RPMI8226 (cell line): ENCODE measurements around the gene NATD1.

Experiments used
- DNase-seq: peaks from one replicate; pipeline ENCODE4 v3.0.0-alpha.2; 2015

The NATD1 gene

DNA sequence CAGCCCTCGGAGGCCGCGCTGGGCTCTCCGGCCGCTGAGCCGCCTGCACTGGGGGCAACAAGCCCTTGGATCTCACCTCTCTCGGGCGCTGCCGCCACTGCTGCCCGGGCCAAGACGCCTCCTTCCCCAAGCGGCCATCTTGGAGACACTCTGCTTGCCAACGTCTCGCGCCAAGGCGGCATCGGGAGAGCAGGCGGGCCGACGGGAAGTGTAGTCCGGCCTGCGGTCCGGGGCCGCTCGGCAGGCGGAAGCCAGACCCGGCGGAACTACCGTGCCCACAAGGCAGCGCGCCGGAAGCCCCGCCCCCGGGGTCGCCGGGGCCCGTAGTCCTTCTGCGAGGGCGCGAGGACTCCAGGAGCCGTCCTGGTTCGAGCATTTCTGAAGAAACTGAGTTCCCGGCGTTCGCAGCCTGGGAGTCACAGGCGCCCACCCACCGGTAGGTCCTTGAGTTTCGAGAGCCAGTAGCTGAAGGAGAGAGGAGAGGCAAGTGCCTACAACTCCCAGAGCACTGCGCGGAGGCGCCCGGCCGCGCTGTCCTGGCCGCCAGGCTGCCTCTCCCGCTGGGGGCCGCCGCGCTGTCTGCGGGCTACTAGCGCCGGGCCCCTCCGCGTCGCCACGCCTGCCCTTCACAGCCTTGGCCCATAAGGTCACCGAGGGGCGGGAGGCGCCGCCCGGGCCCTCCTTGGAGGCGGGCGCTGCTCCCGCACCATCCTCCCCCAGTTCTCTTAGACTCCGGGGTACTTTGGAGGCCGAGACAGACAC is 39.0 kb downstream of the NATD1 start, which contains the start of gene TMEM11:
Gene TMEM11 (minus strand): TSS at position 147 of the 762 bp plus-strand sequence. CDS start 9 bp downstream, at position 138.
- peak; percentile 93 for DNase-seq

DNA sequence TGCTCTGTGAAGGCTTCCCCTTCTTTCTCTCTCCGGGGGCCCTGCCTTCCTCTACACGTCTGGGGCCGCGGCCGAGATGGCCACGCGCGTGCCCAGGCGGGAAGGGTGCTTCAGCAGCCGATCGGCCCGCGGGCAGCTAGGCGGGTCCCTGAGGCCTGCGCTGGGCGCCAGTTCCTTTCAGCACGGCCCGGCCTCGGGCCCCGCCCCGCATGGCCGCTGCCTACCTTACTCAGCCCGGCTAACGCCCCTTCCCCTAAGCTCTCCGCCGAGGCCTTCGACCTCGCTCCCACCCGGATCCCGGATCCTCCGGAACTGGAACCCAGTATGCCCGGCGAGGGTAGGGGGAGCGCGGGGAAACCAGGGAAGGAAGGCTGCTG is 39.6 kb downstream of the NATD1 start:
- DNase-seq, result peak; percentile 19

DNA sequence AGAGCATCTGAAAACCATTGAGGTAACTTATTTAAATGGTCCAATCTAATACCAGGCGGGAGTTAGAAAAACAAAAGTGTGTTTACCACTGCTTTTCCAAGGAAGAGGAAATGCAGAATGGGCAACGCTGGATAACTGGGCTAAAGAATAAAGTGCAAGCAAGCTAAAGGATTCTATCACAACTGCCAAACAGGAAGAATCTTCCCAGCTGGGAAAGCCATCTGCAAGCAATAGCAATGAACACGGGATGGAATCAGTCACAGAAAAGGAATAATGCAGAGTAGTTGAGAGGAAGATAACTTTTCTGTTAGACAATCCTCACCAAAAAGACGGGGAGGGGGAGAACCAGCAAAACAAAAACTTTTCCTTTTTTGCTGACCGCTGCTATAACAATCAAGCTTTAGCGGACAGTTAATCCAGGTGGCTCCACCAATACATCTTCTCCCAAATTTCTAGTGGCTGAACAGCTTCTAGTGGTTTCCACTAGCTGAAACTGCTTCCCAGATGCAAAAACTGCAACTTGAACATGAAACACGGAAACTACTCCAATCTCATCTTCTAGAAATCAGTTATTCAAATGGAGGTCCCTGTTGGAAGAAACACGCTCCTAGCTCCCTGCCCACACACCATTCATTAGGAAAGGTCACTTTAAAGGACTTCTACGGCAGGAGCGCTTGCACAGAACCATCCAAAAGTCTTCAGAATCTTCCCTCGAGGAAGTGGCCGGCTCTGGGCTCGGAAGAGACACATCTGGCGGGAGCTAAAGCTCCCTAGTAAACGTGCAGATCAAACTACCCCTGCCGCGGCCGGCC is 40.2 kb downstream of the NATD1 start:
- DNase-seq, result peak; percentile 5

DNA sequence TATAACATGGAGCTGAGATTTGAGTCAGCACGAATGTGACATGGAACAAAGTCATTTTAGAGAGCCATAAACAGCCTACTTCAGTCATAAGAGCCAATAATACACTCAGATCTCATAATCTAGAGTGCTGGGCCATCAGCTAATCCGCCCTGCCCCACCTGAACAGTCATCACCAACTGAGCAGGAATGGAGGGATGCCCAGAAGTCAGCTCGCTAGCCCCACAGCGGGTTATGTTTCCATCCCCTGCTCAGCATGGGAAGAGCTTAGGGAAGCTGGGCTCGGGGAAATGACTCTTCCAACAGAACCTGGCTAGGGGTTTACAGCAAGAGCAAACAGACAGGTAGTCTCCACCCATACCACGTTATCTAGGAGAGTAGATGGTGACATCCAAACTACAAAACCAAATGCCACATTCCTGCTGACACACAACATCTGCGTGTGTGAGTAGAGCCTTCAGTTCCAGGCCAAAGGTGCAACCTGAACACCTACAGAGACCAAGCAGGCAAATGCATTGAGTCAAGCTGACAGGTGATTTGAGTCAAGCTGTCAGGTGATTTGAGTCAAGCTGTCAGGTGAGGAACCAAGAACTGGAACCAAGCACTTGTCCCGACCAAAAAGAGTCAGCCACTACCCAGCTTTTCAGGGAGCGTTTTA is 41.3 kb downstream of the NATD1 start:
- no peak for DNase-seq

DNA sequence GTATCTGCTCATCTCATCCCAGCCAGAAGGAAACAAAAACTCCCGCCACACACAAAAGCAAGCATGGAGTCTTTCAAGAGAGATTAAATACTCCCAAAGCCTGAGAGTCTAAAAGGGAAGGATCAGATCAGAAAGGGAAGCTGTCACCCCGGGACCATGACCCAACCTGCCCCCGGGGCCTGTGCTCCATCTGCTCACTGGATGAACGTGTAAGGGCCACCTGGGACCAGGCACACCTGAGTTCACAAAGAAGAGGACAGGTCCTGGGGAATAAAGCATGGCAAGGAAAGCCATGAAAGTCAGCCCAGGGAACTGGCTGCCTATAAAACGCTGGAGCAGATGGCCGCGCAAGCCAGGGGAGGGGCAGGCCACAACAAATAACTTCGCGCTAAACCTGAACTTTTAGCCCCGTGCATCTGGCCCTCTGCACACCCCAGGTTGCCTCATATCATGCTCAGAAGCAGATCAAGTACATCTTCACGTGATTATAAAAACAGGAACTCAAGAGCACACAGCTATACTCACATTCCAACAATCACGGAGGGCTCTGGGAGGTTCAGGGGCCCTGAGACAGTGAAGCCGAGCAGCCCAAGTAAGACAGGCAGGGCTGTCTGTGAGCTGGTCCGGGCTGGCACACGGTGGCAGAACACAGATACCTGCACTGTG is 42.7 kb downstream of the NATD1 start:
- DNase-seq, result no peak

DNA sequence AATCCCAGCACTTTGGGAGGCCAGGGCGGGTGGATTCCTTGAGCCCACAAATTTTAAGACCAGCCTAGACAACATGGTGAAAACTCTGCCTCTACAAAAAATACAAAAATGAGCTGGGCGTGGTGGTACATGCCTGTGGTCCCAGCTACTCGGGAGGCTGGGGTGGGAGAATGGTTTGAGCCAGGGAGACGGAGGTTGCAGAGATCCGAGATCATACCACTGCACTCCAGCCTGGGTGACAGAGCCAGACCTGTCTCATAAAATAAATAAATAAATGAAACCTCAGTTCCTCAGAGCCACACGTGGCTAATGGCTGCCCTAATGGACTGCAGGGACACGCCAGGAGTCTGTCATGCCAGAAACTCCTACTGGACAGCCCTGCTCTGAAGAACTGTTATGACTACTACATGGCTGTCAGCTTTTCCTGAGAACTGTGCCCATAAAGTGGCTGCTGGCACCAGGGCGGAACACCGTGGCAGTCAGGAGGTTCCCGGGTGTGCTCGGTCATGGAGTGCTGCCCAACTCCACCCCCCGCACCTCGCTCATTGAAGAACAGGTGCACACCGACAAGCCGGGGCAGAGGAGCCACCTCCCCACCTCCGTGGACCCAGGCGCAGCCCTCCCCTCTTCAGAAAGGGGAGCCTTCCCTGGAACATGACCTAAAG is 43.6 kb downstream of the NATD1 start:
- no peak for DNase-seq

DNA sequence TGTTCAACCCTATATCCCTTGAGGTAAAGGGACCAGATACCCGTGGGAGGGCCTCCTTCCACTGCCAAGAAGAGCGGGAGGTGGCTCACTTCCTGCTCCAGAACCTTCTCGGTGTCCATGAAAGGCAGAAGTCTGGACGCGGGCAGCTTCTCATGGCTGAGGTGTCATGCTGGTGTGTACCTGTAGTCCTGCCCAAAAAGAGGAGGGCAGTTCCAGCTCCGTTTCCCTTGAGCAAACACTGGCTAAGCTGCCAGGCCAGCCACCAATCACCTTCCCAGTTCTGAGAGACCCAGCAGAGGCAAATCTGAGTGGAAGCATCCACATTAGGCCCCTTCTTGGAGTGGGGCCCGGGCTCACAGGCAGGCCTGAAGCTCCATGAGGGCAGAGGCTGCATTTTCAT is 44.9 kb downstream of the NATD1 start:
- DNase-seq, result no peak

DNA sequence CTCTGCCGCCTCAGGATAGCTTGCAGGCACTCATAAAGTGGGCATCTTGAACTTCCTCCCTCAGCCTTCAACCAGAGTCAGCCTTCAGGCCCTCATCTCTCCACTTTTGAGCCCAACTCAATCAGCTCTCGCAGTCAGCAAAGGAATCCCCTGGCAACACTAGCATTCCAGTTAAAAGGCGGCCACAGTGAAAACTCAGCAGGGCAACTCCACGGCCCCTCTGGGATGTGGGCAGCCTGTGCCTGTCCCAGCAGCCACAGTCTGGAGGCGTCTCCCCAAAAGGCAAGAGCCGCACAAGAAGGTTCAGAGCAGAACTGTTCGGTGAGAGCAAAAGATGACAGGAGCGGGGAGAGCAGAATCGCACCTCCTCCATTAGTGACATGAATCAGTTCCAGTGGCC is 48.3 kb downstream of the NATD1 start:
- no peak for DNase-seq

DNA sequence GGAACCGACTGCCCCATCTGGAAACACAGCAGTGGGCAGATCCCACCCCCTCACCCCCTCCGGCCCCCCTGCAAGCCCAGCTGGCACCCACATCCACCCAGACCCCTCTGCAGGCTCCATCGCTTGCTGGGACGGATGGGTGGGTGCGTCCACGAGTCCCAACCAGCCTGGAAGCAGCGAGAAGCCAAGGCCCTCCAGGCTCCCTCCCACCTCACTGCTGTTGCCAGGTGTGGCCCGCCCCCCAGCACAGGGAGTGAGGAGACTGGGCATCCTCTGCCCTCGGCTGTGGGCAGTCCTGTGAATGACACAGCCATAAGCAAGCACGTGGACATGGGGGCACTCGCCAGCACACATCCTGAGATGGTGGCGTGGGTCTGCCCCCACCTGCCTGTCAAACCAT is 50.7 kb downstream of the NATD1 start:
- no peak for DNase-seq

DNA sequence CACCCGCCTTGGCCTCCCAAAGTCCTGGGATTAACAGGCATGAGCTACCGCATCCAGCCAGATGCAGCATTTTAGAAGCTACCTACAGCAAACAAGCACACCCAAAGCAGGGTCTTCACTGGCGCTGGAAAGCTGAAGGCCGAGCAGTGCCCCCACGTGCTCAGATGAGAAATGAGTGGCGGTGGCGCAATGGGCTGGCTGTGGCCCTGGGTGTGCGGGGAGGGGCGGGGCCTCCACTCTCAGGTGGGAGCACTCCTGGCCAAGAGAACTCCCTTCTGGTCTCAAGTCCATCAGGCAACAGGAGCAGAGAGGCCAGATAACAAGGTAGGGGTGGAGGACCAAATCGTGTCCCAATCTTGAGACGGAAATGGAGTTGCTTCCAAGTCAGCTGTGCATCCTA is 51.3 kb downstream of the NATD1 start:
- no peak for DNase-seq

DNA sequence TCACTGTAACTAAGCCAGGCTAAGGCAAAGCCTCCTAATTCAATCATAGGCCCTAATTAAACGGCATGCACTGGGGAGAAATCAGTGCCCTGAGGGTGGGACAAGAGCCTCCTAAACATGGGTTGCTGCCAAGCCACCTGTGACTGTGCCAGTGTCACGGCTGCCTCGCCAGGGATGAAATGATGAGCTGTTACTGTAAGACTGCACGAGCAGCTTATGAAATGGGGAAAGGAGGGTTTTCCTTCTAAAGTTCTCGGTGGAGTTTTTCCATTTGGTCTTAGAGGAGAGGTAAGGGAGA is 52.0 kb downstream of the NATD1 start:
- no peak for DNase-seq

DNA sequence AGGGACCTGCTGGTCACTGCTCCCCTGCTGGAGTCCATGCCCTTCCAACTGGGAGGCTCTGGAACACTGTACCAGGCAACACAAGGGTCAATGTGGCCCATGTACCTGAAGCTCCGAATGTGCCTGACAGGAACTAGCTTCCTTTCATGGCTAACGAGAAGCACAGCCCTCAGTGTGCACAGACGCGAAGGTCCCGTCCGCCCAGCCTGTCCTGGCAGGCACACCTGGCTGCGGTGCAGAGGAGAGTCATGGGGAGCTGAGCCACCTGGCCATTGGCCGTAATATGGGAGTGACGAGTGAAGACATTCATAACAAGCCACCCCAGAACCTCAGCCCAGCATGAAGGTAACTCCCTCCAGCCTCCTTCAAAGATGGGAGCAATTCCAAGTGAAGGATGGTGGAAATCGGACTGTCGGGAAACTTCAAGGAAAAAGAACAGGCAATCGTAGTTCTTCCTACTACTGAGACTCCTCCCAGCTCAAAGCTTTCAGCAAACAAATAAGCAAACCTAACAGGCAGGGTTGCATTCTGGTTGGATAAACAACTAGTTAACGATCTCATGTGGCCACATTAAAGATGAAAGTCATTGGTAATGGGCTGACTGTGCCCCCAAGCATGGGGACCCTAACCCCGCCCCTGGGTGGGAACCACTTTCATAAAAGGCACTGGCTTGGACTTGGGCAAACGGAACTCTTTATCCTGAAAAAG is 52.5 kb downstream of the NATD1 start:
- DNase-seq, result no peak

DNA sequence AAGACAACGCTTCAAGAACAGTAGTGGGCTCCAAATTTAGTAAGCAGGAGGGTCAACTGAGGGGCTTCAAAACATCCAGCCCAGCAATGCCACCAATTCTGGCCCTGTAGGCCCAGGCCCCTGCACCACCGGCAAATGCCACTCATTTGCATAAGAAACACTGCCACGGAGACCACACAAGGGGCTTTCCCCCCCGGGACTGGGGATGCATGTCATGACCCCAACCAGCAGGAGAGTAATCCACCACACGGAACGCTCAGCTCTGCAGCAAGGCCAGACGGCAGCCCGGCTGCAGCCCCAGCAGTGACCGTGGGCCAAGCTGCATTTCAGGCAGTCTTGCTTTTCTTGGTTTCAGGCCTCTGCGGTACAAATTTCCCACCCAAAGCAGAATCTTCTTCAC is 53.4 kb downstream of the NATD1 start:
- no peak for DNase-seq

DNA sequence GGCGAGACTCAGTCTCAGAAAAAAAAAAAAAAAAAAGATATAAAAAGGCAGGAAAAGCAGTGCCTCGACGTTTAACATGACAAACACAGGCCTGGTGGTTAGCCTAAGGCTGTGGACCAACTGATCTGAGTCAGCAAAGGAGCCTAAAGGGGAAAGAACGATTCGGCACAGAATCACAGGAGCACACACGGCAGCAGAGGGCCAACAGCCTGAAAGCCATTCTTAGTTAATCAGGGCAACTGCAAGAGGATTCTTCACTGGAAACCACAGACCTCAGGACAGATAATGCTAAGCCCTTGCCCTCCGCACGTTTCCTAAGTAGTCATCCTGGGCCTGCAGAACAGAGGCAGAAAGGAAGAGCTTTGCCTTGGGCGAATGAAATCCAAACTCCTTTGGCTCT is 53.9 kb downstream of the NATD1 start:
- no peak for DNase-seq

DNA sequence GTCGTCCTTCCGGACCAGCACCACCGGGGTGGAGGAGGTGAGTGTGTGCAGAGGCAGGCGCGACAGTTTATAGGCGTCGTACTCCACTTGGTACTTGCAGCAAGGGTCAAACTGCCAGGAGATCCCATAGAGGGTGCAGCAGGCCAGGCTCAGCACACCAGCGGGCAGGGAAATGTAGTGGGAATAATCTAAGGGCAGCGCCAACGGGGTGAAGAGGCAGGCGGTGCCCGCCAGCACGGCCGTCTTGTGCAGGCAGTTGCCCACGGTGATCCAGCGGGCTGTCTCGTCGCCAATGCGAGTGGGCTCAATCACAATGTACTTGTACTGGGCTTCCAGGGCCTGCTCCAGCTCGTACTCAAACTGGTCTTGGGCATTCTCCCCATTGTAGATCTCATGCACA is 54.8 kb downstream of the NATD1 start:
- DNase-seq, result no peak

DNA sequence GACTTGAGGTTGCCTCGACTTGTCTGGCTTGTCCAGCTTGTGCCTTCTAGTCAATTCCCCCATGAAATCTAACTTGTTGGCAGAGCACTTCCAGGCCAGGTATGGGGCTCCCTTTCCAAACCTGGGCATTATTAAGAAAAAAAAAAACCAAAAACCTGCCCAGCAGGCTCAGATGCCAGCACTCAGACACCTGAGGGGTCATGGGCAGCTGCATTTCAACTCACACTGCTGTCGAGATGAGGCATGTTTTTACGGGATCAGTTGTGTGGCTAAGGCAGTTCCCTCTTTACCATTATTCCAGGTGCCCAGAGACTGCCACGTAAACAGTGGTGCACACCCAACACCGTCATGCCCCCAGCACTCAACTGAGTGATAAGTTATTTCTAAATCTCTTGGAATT is 57.1 kb downstream of the NATD1 start:
- DNase-seq, result no peak

DNA sequence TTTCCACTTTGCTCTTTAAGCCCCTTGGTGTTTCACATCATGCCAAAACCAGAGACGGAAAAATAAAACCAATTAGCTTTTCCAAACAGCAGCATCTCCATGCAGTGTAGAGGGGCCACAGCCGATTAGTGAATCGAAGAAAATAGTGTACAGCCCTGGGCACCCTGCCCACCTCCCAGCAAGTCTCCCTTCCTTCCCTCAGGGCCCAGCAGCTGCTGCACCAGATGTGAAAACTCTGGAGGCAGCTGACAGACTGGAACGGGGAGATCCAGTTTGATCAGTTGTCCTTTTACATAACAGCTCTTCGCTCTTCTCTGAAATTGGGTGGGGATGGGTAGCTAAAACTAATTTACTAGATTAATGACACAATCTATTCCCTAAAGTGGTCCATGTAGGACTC is 58.5 kb downstream of the NATD1 start:
- no peak for DNase-seq

DNA sequence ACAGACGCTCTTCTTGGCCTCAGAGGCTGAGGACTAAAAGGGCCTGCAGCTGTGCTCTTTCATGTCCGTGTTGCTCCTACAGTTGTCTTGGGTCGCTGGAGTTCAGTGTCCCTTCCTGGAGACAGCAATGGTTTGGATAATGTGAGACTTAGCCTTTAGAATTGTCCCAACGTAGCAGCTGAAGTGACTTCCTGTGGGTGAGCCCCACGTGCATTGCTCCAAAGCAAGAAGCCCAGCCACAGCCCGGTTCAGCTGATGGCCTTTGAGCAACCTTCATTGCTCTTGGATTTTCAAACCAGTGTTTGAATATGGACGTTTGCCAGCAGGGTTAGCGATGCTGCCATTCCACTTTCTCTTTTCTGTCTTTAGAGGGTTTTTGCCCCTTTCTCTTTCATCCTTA is 59.0 kb downstream of the NATD1 start:
- peak; percentile 10 for DNase-seq

DNA sequence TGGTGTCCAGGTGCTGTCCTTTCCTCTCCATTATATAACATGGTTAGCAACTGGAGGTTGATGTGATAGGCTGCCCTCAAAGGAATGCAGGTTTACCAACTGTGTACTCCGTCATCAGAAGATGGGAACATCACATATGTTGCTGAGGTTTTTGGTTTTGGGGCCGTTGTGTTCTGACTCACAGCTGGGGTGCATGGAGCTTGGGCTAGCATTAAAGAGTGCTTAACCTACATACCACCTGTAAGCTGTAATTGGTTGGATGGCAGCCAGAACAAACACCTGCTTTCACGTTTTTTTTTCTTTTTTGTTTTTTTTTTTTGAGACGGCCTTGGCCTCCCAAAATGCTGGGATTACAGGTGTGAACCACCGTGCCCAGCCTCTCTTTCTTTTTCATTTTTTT is 60.2 kb downstream of the NATD1 start:
- peak; percentile 86 for DNase-seq

DNA sequence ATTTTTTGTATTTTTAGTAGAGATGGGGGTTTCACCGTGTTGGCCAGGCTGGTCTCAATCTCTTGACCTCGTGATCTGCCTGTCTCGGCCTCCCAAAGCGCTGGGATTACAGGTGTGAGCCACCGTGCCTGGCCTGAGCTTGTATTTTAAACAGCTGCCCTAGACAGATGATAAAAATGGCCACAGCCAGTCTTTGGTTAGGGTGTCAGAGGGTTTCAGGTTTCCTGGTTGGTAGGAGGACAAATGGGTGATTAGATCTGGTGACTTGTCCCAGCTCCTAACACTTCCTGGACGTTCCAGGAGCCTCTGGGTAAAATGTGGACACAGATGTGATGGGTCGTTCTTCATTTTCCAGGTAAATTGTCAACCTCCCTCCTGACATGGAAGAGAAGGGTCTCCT is 60.8 kb downstream of the NATD1 start:
- peak; percentile 12 for DNase-seq

DNA sequence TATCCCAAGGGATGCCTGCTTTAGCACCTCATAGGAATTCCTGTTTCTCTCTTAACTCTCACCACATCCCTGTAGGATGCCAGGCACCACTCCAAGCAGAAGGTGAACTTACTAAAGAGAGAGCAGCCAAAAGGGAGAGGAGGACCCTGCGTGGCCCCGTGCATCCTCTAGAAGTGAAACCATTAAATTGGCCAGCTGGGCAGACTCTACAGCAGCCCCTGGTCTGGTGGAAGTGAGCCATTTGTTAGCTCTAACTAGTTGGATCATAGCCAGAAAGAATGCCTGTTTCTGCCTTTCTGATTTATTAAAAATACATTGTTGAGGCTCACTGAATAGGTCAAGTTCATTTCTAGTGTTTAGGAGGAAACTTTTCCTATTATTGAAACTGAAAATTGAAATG is 61.5 kb downstream of the NATD1 start:
- DNase-seq, result peak; percentile 71

DNA sequence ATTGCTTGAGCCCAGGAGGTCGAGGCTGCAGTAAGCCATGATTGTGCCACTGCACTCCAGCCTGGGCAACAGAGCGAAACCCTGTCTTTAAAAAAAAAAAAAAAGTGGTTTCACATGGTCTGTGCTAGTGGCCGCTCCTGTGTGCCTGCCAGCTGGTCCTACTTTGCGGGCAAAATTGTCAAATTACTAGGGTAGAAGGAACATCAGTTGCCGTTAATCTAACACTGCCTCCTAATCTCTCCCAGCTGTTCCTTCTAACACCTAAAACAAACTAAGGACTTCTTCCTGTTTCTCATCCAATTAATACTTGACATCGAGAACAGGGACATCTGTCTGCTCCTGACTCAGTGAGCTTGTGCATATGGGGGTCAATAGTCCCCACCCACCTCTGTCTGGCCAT is 63.1 kb downstream of the NATD1 start:
- DNase-seq, result no peak
